ENCODE measurements around the gene BHLHE40. TPM values are rescaled to one million over a fixed set of nuclear protein-coding genes. Genes with fewer than 3 reads are reported as not detected.

BHLHE40 gene
- total RNA-seq, 1 experiment from 2014 or later = 81.6 TPM

- Histone ChIP-seq H3K4me3 (replicated peaks in 1 of 2; ENCODE audit: low read depth in 1 of 2, low read length in 2 of 2) (no peak overlapping the region), H3K9me3 (ENCODE audit: control insufficient read depth in 1 of 2, insufficient read depth in 1 of 2, low read depth in 1 of 2, low read length in 2 of 2) (no peaks in the 10 kb centered on the region), H3K27ac (ENCODE audit: low read depth, low read length) (no peak overlapping the region), H4K20me1 (ENCODE audit: insufficient read depth) (no peaks in the 10 kb centered on the region), H3K79me2 (ENCODE audit: insufficient read depth, low read length) (no peaks in the 10 kb centered on the region), H2AFZ (ENCODE audit: low read depth, low read length, poor library complexity, severe bottlenecking) (no peak overlapping the region), H3K9me2 (ENCODE audit: insufficient read depth) (no peaks in the 10 kb centered on the region), H3K4me2 (ENCODE audit: low read length) (no peak overlapping the region), H3K27me3 (ENCODE audit: insufficient read depth, low read length) (no peaks in the 10 kb centered on the region), H3K9ac (ENCODE audit: low read length) (no peak overlapping the region), H3K36me3 (ENCODE audit: control insufficient read depth in 1 of 2, insufficient read depth in 2 of 2, low read length in 2 of 2) (no peaks in the 10 kb centered on the region), H3K4me1 (ENCODE audit: control insufficient read depth in 1 of 2, insufficient read depth in 2 of 2, low read length in 2 of 2) (peaks cover 0 to 8% of the 10 kb centered on the region in 2 experiments; a peak in 2 of 4 replicates)
- BruUV-seq (replicated peaks) = no TSS peak
- CTCF ChIA-PET = no interaction called here
- no peak for TF ChIP-seq YY1 (IDR thresholded peaks at IDR 0.05; ENCODE audit: extremely low read depth, insufficient replicate concordance, low read depth, low read length)
- no peak for TF ChIP-seq ZFX (IDR thresholded peaks at IDR 0.05)
- TF ChIP-seq SRF (IDR thresholded peaks at IDR 0.05; ENCODE audit: low read depth) = no peak
- no peak for TF ChIP-seq ATF3 (IDR thresholded peaks at IDR 0.05)
- TF ChIP-seq RAD21 (IDR thresholded peaks at IDR 0.05; ENCODE audit: low read depth) = no peak
- TF ChIP-seq MAX (IDR thresholded peaks at IDR 0.05) = no peak
- no peak for TF ChIP-seq EZH2phosphoT487 (IDR thresholded peaks at IDR 0.05; ENCODE audit: borderline replicate concordance)
- TF ChIP-seq ZNF274 (IDR thresholded peaks at IDR 0.05; ENCODE audit: low read depth, low read length) = no peak
- TF ChIP-seq ELF1 (IDR thresholded peaks at IDR 0.05; ENCODE audit: borderline replicate concordance, low read depth) = no peak
- TF ChIP-seq TCF7L2 (IDR thresholded peaks at IDR 0.05; ENCODE audit: borderline replicate concordance, extremely low read depth, insufficient read depth, insufficient read length) = no peak
- TF ChIP-seq EGR1 (IDR thresholded peaks at IDR 0.05; ENCODE audit: low read depth) = no peak
- TF ChIP-seq JUND (IDR thresholded peaks at IDR 0.05) = no peak
- ATAC-seq (no peak), DNase-seq (ENCODE audit: low read depth, low spot score) (no peak)
- RAD21 ChIA-PET (ENCODE audit: low non-redundant PET in 1 of 2, low total read pairs in 2 of 2, uncharacterized antibody in 2 of 2, unreplicated experiment in 2 of 2) = no interaction called here
- POLR2A ChIA-PET = no interaction called here
- intact Hi-C loops (cut with micrococcal nuclease) = no loop called here
These were observed 40.8 kb upstream of the BHLHE40 start for GRCh38 chr3:4938281-4938982.

Data from HCT116 (cell line).